Spleen (tissue), 11 donors: Measurements from ENCODE around the gene SYNGR2. TPM values are rescaled to one million over a fixed set of nuclear protein-coding genes. Genes with fewer than 3 reads are reported as not detected.

Experiments
- DNase-seq: peaks from one replicate; pipeline ENCODE4 v3.0.0-alpha.2; 2020
- H3K27ac ChIP-seq, 8 donors: fragments of 200-600 bp; sonication (generic) in 7 of 8; 1 replicate in 4 of 8; 2 replicates in 4 of 8; pipeline versions ENCODE4 v1.5.0 to v1.8.0; 2016 to 2021; ENCODE audit warnings: inconsistent platforms in 4 of 8, mild to moderate bottlenecking in 4 of 8, moderate library complexity in 1 of 8
- H3K27me3 ChIP-seq, 7 donors: fragments of 200-600 bp; sonication (generic) in 6 of 7; replicated peaks in 1 of 7; 1 replicate in 4 of 7; 2 replicates in 3 of 7; pipeline versions ENCODE4 v1.5.0 to v1.8.0; 2016 to 2021; ENCODE audit warnings: inconsistent platforms in 3 of 7, mild to moderate bottlenecking in 1 of 7
- H3K36me3 ChIP-seq, 6 donors: fragments of 200-600 bp; sonication (generic) in 5 of 6; 1 replicate in 4 of 6; 2 replicates in 2 of 6; pipeline versions ENCODE4 v1.5.0 to v1.8.0; 2016 to 2021; ENCODE audit warnings: inconsistent platforms in 2 of 6
- H3K4me1 ChIP-seq, 6 donors: fragments of 200-600 bp; sonication (generic) in 5 of 6; 1 replicate in 3 of 6; 2 replicates in 3 of 6; pipeline versions ENCODE4 v1.5.0 to v1.8.0; 2016 to 2021; ENCODE audit warnings: inconsistent platforms in 3 of 6
- H3K4me3 ChIP-seq, 8 donors: fragments of 200-600 bp; sonication (generic) in 7 of 8; 1 replicate in 4 of 8; 2 replicates in 4 of 8; pipeline versions ENCODE4 v1.5.0 to v1.8.0; 2016 to 2021; ENCODE audit warnings: inconsistent platforms in 4 of 8, mild to moderate bottlenecking in 4 of 8, moderate library complexity in 2 of 8
- H3K9me3 ChIP-seq, 8 donors: fragments of 200-600 bp; sonication (generic) in 7 of 8; 1 replicate in 4 of 8; 2 replicates in 4 of 8; pipeline versions ENCODE4 v1.5.0 to v1.8.0; 2016 to 2021; ENCODE audit warnings: inconsistent platforms in 4 of 8
- POLR2A ChIP-seq, 3 donors: fragments of 450-650 bp; IDR thresholded peaks; one replicate each; pipeline ENCODE4 v1.5.1; 2017; ENCODE audit warnings: antibody characterized with exemption in 3 of 3, mild to moderate bottlenecking in 1 of 3
- POLR2AphosphoS5 ChIP-seq, 3 donors: sonication (generic); formaldehyde crosslinking; IDR thresholded peaks; one replicate each; pipeline ENCODE4 v1.5.1; 2017; ENCODE audit warnings: antibody characterized with exemption in 3 of 3
- WGBS, 5 donors: extraction: QIAGEN DNeasy Blood & Tissue Kit in 3 of 5; methylation state at CpG; one replicate each; pipeline versions ENCODE4 v1.1.5 to v1.1.7; 2013 to 2018; 5-methylcytosine and 5-hydroxymethylcytosine counted together
- intact Hi-C: fragments of 100-400 bp; cut with DNase I; formaldehyde crosslinking; loops from one replicate; pipeline ENCODE4 v1.15.0; 2023; ENCODE audit warnings: low total_unique reads
- polyA plus RNA-seq, 3 donors: library from polyadenylated mRNA; stranded (reverse); fragments of 200-250 nt; gene quantifications; one replicate each; pipeline ENCODE4 v1.2.1, GENCODE V29; 2013
- small RNA-seq, 4 donors: library from RNA; depleted of rRNA; stranded (forward); fragments of <200 nt; gene quantifications; one replicate each; pipeline ENCODE3, GENCODE V24; 2016
- total RNA-seq, 7 donors: library from RNA; depleted of rRNA in 3 of 7; stranded (reverse); fragments of >200 nt in 3 of 7; fragmentation: NEBNext Ultra II Directional in 4 of 7; extraction: Animal tissue kit (Norgen Biotek cat#: 25700) in 4 of 7; gene quantifications; one replicate each; pipeline versions ENCODE4 v1.1.0 to v1.2.1, GENCODE V29; 2016 to 2021
- TF ChIP-seq, protein P1 (sequence below), 11 experiments: fragments of 200-600 bp in 7 of 11; fragments of 450-650 bp in 4 of 11; sonication (generic) in 4 of 11; IDR thresholded peaks in 8 of 11; conservative IDR thresholded peaks in 3 of 11; 1 replicate in 7 of 11; 2 replicates in 4 of 11; pipeline versions ENCODE4 v1.4.0 to v1.8.0; 2016 to 2021; ENCODE audit warnings: antibody characterized with exemption in 11 of 11, inconsistent platforms in 4 of 11, mild to moderate bottlenecking in 1 of 11
- donor health status: healthy with polysubstance abuse.
- donor health status: DM: no; HTN: no; CAD: no; lungs with moderate emphysema.
- donor health status: DM: no; HTN: no; CAD: no.
- donor health status: Bipolar disorder and iron deficiency.
- donor health status: healthy.
- donor health status: DM: no; HTN: no; CAD: no.
- donor health status: DM: yes; HTN: yes; CAD: no.

Gene SYNGR2
- total and polyA plus RNA-seq, 10 donors: 107 to 201 (median 144) TPM

GRCh38 chr17:78214016-78214705 lies 45.8 kb downstream of the SYNGR2 start, which contains the start of gene BIRC5:
BIRC5 (plus strand) TSS chr17:78214253; CDS start chr17:78214317, 64 bp downstream.
- WGBS, 5 donors: 0 to 2% (median 1%) methylated on average over 16 to 60 of the region's 60 CpGs
- peaks cover 0 to 15% (median 0%) of the 10 kb centered on the region in 6 donors for H3K36me3 ChIP-seq
- H3K4me3 ChIP-seq: peak within 1 kb of the TSS; percentile 27 to 73 (median 48)
- DNase-seq: peak; percentile 97
- intact Hi-C loops: no loop called here
- peak within 1 kb of the TSS in 2 of 8 donors; percentile 26 to 61 for H3K27ac ChIP-seq
- H3K9me3 ChIP-seq: no peaks in the 10 kb centered on the region
- peak; percentile 66 to 92 (median 68) for TF ChIP-seq POLR2AphosphoS5 (IDR thresholded peaks at IDR 0.05)
- TF ChIP-seq, protein P1, sequence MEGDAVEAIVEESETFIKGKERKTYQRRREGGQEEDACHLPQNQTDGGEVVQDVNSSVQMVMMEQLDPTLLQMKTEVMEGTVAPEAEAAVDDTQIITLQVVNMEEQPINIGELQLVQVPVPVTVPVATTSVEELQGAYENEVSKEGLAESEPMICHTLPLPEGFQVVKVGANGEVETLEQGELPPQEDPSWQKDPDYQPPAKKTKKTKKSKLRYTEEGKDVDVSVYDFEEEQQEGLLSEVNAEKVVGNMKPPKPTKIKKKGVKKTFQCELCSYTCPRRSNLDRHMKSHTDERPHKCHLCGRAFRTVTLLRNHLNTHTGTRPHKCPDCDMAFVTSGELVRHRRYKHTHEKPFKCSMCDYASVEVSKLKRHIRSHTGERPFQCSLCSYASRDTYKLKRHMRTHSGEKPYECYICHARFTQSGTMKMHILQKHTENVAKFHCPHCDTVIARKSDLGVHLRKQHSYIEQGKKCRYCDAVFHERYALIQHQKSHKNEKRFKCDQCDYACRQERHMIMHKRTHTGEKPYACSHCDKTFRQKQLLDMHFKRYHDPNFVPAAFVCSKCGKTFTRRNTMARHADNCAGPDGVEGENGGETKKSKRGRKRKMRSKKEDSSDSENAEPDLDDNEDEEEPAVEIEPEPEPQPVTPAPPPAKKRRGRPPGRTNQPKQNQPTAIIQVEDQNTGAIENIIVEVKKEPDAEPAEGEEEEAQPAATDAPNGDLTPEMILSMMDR (IDR thresholded peaks at IDR 0.05 in 8 of 11, conservative IDR thresholded peaks at IDR 0.05 in 3 of 11): no peak
- no peaks in the 10 kb centered on the region for H3K27me3 ChIP-seq
- peaks cover 6 to 25% (median 14%) of the 10 kb centered on the region in 6 donors for H3K4me1 ChIP-seq

GRCh38 chr17:78214706-78215061 lies 46.3 kb downstream of the SYNGR2 start:
- 19 to 29% (median 19%) methylated on average over 5 of the region's 5 CpGs for WGBS, 5 donors
- intact Hi-C loops: no loop called here
- Histone ChIP-seq H3K9me3 (no peaks in the 10 kb centered on the region), H3K27me3 (no peaks in the 10 kb centered on the region), H3K27ac (peak overlapping the region in 2 of 8 donors; percentile 26 to 61), H3K4me3 (peak overlapping the region in 6 of 8 donors; percentile 40 to 73 (median 48)), H3K4me1 (peaks cover 6 to 25% (median 14%) of the 10 kb centered on the region in 6 donors), H3K36me3 (peaks cover 0 to 20% (median 0%) of the 10 kb centered on the region in 6 donors)
- TF ChIP-seq, protein P1 (IDR thresholded peaks at IDR 0.05 in 8 of 11, conservative IDR thresholded peaks at IDR 0.05 in 3 of 11): no peak
- DNase-seq: no peak

DNA sequence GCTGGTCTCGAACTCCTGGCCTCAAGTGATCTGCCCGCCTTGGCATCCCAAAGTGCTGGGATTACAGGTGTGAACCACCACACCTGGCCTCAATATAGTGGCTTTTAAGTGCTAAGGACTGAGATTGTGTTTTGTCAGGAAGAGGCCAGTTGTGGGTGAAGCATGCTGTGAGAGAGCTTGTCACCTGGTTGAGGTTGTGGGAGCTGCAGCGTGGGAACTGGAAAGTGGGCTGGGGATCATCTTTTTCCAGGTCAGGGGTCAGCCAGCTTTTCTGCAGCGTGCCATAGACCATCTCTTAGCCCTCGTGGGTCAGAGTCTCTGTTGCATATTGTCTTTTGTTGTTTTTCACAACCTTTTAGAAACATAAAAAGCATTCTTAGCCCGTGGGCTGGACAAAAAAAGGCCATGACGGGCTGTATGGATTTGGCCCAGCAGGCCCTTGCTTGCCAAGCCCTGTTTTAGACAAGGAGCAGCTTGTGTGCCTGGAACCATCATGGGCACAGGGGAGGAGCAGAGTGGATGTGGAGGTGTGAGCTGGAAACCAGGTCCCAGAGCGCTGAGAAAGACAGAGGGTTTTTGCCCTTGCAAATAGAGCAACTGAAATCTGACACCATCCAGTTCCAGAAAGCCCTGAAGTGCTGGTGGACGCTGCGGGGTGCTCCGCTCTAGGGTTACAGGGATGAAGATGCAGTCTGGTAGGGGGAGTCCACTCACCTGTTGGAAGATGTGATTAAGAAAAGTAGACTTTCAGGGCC lies 51.2 kb downstream of the SYNGR2 start:
- DNase-seq: no peak
- 90 to 98% (median 96%) methylated on average over 11 of the region's 11 CpGs for WGBS, 5 donors
- TF ChIP-seq, protein P1 (IDR thresholded peaks at IDR 0.05 in 8 of 11, conservative IDR thresholded peaks at IDR 0.05 in 3 of 11): no peak
- TF ChIP-seq POLR2AphosphoS5 (IDR thresholded peaks at IDR 0.05) (no peak), POLR2A (IDR thresholded peaks at IDR 0.05) (no peak)
- H3K4me1 ChIP-seq: peaks cover 1 to 12% (median 3%) of the 10 kb centered on the region in 6 donors
- no peak overlapping the region for H3K27ac ChIP-seq
- H3K36me3 ChIP-seq: peaks cover 0 to 59% (median 0%) of the 10 kb centered on the region in 6 donors
- no peak overlapping the region for H3K4me3 ChIP-seq
- no peaks in the 10 kb centered on the region for H3K9me3 ChIP-seq
- intact Hi-C loops: no loop called here
- H3K27me3 ChIP-seq: no peaks in the 10 kb centered on the region

Small RNA genes lying within 50 kb of the gene (small RNA-seq; reads per million reads assigned to genes)
- 0 reads per million in 4 donors for gene AC087645.1

Other genes with a start within 250 kb of the SYNGR2 start
- 10 to 100 TPM; 15.1 to 37.0 (median 30.5) TPM for gene TNRC6C, start 209.9 kb upstream of the SYNGR2 start, total RNA-seq
- gene TNRC6C, start 209.9 kb upstream of the SYNGR2 start, polyA plus RNA-seq: 1 to 10 TPM; 1.7 to 4.5 (median 2.8) TPM
- gene TMC6, start 39.8 kb upstream of the SYNGR2 start, total RNA-seq: 100 to 1,000 TPM; 169 to 425 (median 354) TPM
- 100 to 1,000 TPM; 132 to 269 (median 252) TPM for gene TMC6, start 39.8 kb upstream of the SYNGR2 start, polyA plus RNA-seq
- gene TMC8, start 37.8 kb upstream of the SYNGR2 start, total RNA-seq: 100 to 1,000 TPM; 116 to 222 (median 205) TPM
- 100 to 1,000 TPM; 103 to 191 (median 158) TPM for gene TMC8, start 37.8 kb upstream of the SYNGR2 start, polyA plus RNA-seq
- gene C17orf99, start 22.2 kb upstream of the SYNGR2 start, total RNA-seq: 1 to 10 TPM in 2 of 7 donors, under 1 TPM in 2, not detected in 3; 0.19 to 3.0 (median 0.95) TPM
- gene C17orf99, start 22.2 kb upstream of the SYNGR2 start, polyA plus RNA-seq: under 1 TPM in 2 of 3 donors, not detected in 1; 0.46 TPM
- gene TK1, start 18.5 kb downstream of the SYNGR2 start, total RNA-seq: 10 to 100 TPM in 5 of 7 donors, 1 to 10 TPM in 2; 3.7 to 18.7 (median 10.5) TPM
- 10 to 100 TPM in 2 of 3 donors, 1 to 10 TPM in 1; 3.9 to 20.4 (median 19.8) TPM for gene TK1, start 18.5 kb downstream of the SYNGR2 start, polyA plus RNA-seq
- 10 to 100 TPM; 19.3 to 42.5 (median 27.0) TPM for gene AFMID, start 18.8 kb downstream of the SYNGR2 start, total RNA-seq
- 10 to 100 TPM; 13.1 to 22.0 (median 14.1) TPM for gene AFMID, start 18.8 kb downstream of the SYNGR2 start, polyA plus RNA-seq
- gene BIRC5, start 45.7 kb downstream of the SYNGR2 start, total RNA-seq: 10 to 100 TPM in 1 of 7 donors, 1 to 10 TPM in 6; 2.3 to 11.9 (median 6.2) TPM
- gene BIRC5, start 45.7 kb downstream of the SYNGR2 start, polyA plus RNA-seq: 10 to 100 TPM in 1 of 3 donors, 1 to 10 TPM in 2; 2.1 to 11.3 (median 7.2) TPM
- not detected for gene TMEM235, start 63.0 kb downstream of the SYNGR2 start, total RNA-seq
- not detected for gene TMEM235, start 63.0 kb downstream of the SYNGR2 start, polyA plus RNA-seq
- gene SOCS3, start 191.5 kb downstream of the SYNGR2 start, total RNA-seq: 100 to 1,000 TPM in 4 of 7 donors, 10 to 100 TPM in 3; 21.4 to 164 (median 103) TPM
- gene SOCS3, start 191.5 kb downstream of the SYNGR2 start, polyA plus RNA-seq: 10 to 100 TPM; 10.7 to 22.2 (median 12.2) TPM
- 100 to 1,000 TPM in 6 of 7 donors, 10 to 100 TPM in 1; 60.1 to 217 (median 112) TPM for gene PGS1, start 210.1 kb downstream of the SYNGR2 start, total RNA-seq
- 10 to 100 TPM; 20.0 to 34.7 (median 20.5) TPM for gene PGS1, start 210.1 kb downstream of the SYNGR2 start, polyA plus RNA-seq